Adrenal gland (tissue), 12 donors: ENCODE measurements around the gene RIT2. TPM values are rescaled to one million over a fixed set of nuclear protein-coding genes. Genes with fewer than 3 reads are reported as not detected.

Experiments used
- DNase-seq, 7 donors: peaks; one replicate each; pipeline ENCODE4 v3.0.0-alpha.2; 2019 to 2020
- H3K27ac ChIP-seq, 5 donors: fragments of 200-600 bp; sonication (generic) in 4 of 5; 1 replicate in 3 of 5; 2 replicates in 2 of 5; pipeline versions ENCODE4 v1.5.1 to v1.8.0; 2016 to 2020; ENCODE audit warnings: mild to moderate bottlenecking in 1 of 5
- H3K27me3 ChIP-seq: fragments of 200-600 bp; 2 replicates; pipeline ENCODE4 v1.8.0; 2021
- H3K36me3 ChIP-seq, 2 donors: fragments of 200-600 bp; replicated peaks in 1 of 2; 1 replicate in 1 of 2; 2 replicates in 1 of 2; pipeline versions ENCODE4 v1.5.1 to v1.8.0; 2018 to 2022
- H3K4me1 ChIP-seq, 2 donors: fragments of 200-600 bp; replicated peaks in 1 of 2; 1 replicate in 1 of 2; 2 replicates in 1 of 2; pipeline versions ENCODE4 v1.5.1 to v1.8.0; 2018 to 2021
- H3K4me3 ChIP-seq, 4 donors: fragments of 200-600 bp; sonication (generic) in 3 of 4; one replicate each; pipeline ENCODE4 v1.5.1; 2016 to 2018
- H3K9me3 ChIP-seq, 3 donors: fragments of 200-600 bp; sonication (generic) in 1 of 3; replicated peaks in 1 of 3; 1 replicate in 2 of 3; 2 replicates in 1 of 3; pipeline versions ENCODE4 v1.5.1 to v1.8.0; 2016 to 2021
- POLR2A ChIP-seq, 2 donors: fragments of 450-650 bp; IDR thresholded peaks; one replicate each; pipeline ENCODE4 v1.6.1; 2017; ENCODE audit warnings: antibody characterized with exemption in 2 of 2, mild to moderate bottlenecking in 2 of 2, moderate library complexity in 1 of 2
- WGBS, 4 donors: extraction: QIAGEN DNeasy Blood & Tissue Kit in 2 of 4; methylation state at CpG; one replicate each; pipeline versions ENCODE4 v1.1.5 to v1.1.7; 2013 to 2017; 5-methylcytosine and 5-hydroxymethylcytosine counted together
- intact Hi-C, 2 donors: fragments of 100-400 bp; cut with DNase I; formaldehyde crosslinking; loops; one replicate each; pipeline versions ENCODE4 v1.14.1 to v1.15.0; 2022 to 2023
- polyA plus RNA-seq, 3 donors: library from polyadenylated mRNA; stranded (reverse); fragments of 200-250 nt in 2 of 3; fragments of 350-450 nt in 1 of 3; fragmentation: Illumina TruSeq in 1 of 3; extraction: RNeasy Lipid Tissue Mini Kit (QIAGEN cat#74804) in 1 of 3; gene quantifications; one replicate each; pipeline ENCODE4 v1.2.3, GENCODE V29; 2013 to 2014
- total RNA-seq, 9 donors: library from RNA; depleted of rRNA in 4 of 9; stranded (reverse); fragments of >200 nt in 4 of 9; fragments of 120-200 nt in 1 of 9; fragmentation: NEBNext Ultra II Directional in 1 of 9; extraction: Animal tissue kit (Norgen Biotek cat#: 25700) in 1 of 9; gene quantifications; one replicate each; pipeline versions ENCODE4 v1.1.0 to v1.2.4, GENCODE V29; 2013 to 2023
- TF ChIP-seq, protein P1 (sequence below), 6 experiments: fragments of 450-650 bp in 4 of 6; fragments of 200-600 bp in 2 of 6; sonication (generic) in 1 of 6; IDR thresholded peaks; 1 replicate in 5 of 6; 2 replicates in 1 of 6; pipeline versions ENCODE4 v1.5.1 to v1.8.0; 2016 to 2021; ENCODE audit warnings: antibody characterized with exemption in 6 of 6, mild to moderate bottlenecking in 2 of 6, moderate library complexity in 1 of 6
- donor health status: healthy with polysubstance abuse.
- donor health status: Bipolar disorder and iron deficiency.
- donor health status: DM: yes; HTN: yes; CAD: no.
- donor health status: DM: no; HTN: no; CAD: no.
- donor health status: DM: no; HTN: no; CAD: no.
- donor health status: DM: yes; HTN: yes; CAD: no.

Gene RIT2
- total and polyA plus RNA-seq, 12 donors: 0.20 to 0.99 (median 0.28) TPM; not detected in 7

DNA sequence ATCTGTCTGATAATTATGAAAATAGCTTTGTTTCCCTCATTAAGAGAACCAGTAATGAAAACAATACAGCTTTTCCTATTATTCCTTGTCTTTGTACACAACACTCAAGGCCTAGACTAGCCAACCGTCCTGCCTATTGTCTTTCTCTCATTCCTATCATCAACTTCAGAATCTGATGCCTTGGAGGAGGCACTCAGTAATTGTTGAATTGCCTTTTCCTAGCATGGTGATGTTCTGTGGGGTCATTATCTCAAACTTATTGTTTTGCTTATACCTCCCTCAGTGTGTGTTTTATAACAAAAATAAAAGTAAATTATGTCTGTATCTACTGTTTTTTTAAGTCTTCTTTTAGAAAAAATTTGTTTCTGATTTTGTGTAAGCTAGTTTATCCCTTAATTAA is 208.7 kb downstream of the RIT2 start:
- intact Hi-C loops: no loop called here
- no peaks in the 10 kb centered on the region for H3K4me1 ChIP-seq
- DNase-seq: no peak
- WGBS, 4 donors: 68 to 76% (median 71%) methylated on average over 1 of the region's 1 CpG
- TF ChIP-seq POLR2A (IDR thresholded peaks at IDR 0.05): no peak
- TF ChIP-seq, protein P1, sequence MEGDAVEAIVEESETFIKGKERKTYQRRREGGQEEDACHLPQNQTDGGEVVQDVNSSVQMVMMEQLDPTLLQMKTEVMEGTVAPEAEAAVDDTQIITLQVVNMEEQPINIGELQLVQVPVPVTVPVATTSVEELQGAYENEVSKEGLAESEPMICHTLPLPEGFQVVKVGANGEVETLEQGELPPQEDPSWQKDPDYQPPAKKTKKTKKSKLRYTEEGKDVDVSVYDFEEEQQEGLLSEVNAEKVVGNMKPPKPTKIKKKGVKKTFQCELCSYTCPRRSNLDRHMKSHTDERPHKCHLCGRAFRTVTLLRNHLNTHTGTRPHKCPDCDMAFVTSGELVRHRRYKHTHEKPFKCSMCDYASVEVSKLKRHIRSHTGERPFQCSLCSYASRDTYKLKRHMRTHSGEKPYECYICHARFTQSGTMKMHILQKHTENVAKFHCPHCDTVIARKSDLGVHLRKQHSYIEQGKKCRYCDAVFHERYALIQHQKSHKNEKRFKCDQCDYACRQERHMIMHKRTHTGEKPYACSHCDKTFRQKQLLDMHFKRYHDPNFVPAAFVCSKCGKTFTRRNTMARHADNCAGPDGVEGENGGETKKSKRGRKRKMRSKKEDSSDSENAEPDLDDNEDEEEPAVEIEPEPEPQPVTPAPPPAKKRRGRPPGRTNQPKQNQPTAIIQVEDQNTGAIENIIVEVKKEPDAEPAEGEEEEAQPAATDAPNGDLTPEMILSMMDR (IDR thresholded peaks at IDR 0.05): no peak
- no peaks in the 10 kb centered on the region for H3K9me3 ChIP-seq
- H3K27me3 ChIP-seq: no peaks in the 10 kb centered on the region
- H3K27ac ChIP-seq: no peak overlapping the region
- H3K4me3 ChIP-seq: no peak overlapping the region
- no peaks in the 10 kb centered on the region for H3K36me3 ChIP-seq

DNA sequence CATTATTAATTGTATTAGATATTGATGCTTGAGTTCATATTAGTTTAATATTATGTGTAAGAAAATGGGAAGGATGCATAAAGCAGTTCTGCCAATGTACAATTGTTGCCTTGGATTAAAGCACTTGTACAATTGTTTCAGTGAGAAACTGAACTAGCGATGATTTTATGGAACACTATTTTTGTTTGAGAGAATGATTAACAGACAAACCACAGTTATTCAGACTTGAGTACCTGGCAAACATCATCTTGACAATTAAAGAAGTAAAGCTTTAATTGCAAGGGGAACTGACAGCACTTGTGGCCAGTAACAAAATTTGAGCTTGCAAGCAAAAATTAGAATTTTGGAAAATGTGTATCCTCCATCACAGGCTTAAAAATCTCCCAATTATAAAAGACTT is 214.3 kb downstream of the RIT2 start:
- no peak overlapping the region for H3K4me3 ChIP-seq
- H3K27ac ChIP-seq: no peak overlapping the region
- WGBS, 4 donors: 79 to 94% (median 88%) methylated on average over 1 of the region's 1 CpG
- DNase-seq: no peak
- no peaks in the 10 kb centered on the region for H3K9me3 ChIP-seq
- TF ChIP-seq POLR2A (IDR thresholded peaks at IDR 0.05): no peak
- TF ChIP-seq, protein P1 (IDR thresholded peaks at IDR 0.05): no peak
- intact Hi-C loops: no loop called here
- no peaks in the 10 kb centered on the region for H3K36me3 ChIP-seq
- no peaks in the 10 kb centered on the region for H3K27me3 ChIP-seq
- H3K4me1 ChIP-seq: no peaks in the 10 kb centered on the region

- no peak for DNase-seq
- intact Hi-C loops: no loop called here
- Histone ChIP-seq H3K27ac (no peak overlapping the region), H3K9me3 (no peaks in the 10 kb centered on the region), H3K4me1 (no peaks in the 10 kb centered on the region), H3K27me3 (no peaks in the 10 kb centered on the region), H3K36me3 (no peaks in the 10 kb centered on the region), H3K4me3 (no peak overlapping the region)
- 57 to 78% (median 75%) methylated on average over 2 of the region's 2 CpGs for WGBS, 4 donors
- TF ChIP-seq POLR2A (IDR thresholded peaks at IDR 0.05): no peak
- TF ChIP-seq, protein P1 (IDR thresholded peaks at IDR 0.05): no peak
Measured at GRCh38 chr18:42893977-42894376, 221.5 kb downstream of the RIT2 start.

DNA sequence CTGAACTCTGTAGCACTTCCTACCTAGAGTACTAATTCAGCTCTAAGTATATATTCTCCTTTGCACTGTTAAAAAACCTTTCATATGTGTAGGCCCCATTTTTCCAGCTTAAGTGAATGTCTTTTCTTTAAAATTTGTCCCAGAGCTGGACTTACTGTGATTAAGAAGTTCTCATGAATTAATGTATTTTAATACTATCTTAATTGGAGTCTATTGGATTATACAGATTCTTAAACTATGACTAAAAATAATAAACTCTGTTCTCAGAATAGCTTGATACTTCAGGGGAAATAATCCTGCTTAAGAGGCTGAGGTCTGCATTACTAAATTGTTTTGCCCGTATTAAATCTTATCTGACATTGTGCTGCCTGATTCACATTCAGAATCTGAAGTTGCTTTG is 223.3 kb downstream of the RIT2 start:
- Histone ChIP-seq H3K9me3 (no peaks in the 10 kb centered on the region), H3K4me1 (no peaks in the 10 kb centered on the region), H3K4me3 (no peak overlapping the region), H3K36me3 (no peaks in the 10 kb centered on the region), H3K27ac (no peak overlapping the region), H3K27me3 (no peaks in the 10 kb centered on the region)
- intact Hi-C loops: no loop called here
- 24 to 55% (median 42%) methylated on average over 1 of the region's 1 CpG for WGBS, 4 donors
- no peak for DNase-seq
- TF ChIP-seq POLR2A (IDR thresholded peaks at IDR 0.05): no peak
- TF ChIP-seq, protein P1 (IDR thresholded peaks at IDR 0.05): no peak
